GM21723 (cell line): ENCODE data around the gene TCEANC.
"Not testable (repeated sequence)": the region's sequence is repeated elsewhere in the genome, so short reads cannot be mapped to it uniquely, and the experiment has no call there.

Experiments
- ATAC-seq: cut with Tn5 transposase; IDR thresholded peaks from one replicate; pipeline ENCODE4 v1.9.1; 2021; ENCODE audit warnings: mild to moderate bottlenecking, moderate library complexity; ENCODE audit not compliant: unreplicated experiment

TCEANC gene

DNA sequence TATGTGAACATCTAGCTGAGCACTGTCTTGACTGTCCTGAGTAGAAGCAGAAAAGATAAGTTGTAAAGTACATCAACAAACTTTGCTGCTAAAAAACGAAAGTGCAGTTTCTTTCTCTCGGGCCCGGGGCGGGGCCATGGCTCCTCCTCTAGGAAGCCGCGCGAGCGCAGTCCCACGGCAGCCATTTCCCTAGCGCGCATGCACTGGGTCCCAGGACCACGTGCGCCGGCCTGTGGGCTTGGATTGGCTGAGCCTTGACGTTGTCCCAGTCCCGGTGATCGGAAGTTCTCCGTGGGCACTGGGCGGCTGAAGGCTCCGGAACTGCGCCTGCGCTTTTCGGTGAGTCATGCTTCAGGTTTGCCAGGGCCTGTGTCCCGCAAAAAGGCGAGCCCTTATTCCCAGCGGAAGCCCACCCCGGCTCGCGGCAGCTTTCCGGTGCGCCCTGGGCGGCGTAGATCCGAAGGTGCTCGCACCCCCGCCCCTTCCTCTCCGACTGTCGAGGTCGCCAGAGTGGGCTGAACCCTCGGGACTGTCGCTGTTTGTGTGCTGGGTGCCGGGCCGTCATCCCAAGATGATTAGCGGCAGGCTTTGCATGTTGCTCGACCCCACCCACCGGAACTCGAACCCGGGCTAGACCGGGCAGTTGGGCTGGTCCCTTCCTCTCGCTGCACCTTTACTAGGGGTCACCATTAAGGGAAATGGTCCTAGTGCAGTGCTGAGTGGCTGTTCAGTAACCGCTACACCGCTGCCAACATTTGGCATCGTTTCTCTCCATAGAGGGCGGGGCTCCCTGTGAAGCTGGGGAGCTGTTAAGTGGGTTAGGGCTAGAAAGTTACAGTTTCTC, at the start of gene TCEANC:
TCEANC (plus strand) TSS at position 292 of the 844 bp plus-strand sequence. CDS start 9,368 bp downstream, outside the sequence.
- peak; percentile 97 for ATAC-seq

DNA sequence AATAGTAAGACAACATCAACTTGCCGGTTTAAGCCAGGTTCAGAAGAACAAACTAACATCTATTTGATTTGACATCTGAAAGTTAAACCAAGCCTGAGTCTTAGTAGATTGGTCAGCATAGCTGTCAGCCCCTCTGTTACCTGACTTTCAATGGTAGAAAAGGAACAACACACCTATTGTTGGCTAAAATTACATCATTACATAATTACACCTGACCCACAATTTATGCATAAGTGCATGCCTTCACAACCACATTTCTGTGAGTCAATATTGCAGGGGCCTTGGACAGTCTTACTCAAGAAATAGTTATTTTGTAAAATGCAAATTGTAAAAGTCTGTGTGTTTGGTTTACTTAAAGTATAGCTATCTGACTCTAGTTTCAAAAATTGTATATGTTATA, 47.3 kb upstream of the TCEANC start:
- ATAC-seq = no peak

GRCh38 chrX:13607331-13607995, 45.5 kb upstream of the TCEANC start:
- no peak for ATAC-seq

DNA sequence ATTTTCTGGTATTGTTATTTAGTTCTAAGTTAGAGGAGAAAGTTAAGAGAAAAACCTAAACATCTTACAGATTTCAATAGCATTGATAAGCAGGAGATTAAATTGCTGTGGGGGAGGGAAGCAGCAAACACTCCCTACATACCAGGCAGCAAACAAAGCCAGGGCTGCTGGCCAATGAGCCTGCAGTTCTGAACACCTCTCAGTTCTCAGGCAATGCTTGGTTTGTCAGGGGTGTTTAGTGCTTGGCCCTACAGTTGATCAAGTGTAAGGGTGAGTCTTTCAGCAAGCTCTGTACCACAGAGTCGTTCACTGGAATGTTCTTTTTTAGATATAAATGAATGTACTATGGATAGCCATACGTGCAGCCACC, 45.0 kb upstream of the TCEANC start:
- no peak for ATAC-seq

DNA sequence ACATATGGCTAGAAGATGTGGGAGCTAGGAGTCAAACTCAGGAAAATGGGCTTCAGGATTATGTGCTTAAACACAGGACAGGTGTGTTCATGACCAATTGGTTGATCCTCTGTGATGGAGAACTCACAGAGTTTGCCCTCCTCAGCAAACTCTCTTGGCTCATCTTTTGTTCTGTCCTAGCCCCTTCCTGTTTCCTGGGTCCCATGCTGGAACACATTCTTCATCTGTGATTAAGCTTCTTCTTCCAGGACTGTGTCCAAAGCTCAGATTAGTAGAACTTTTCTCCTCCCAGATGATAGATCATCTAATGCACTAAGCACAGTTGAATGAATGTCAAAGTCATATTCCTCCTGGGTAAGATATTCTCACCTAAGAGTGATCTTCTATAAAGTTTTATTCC, 38.8 kb upstream of the TCEANC start:
- no peak for ATAC-seq

DNA sequence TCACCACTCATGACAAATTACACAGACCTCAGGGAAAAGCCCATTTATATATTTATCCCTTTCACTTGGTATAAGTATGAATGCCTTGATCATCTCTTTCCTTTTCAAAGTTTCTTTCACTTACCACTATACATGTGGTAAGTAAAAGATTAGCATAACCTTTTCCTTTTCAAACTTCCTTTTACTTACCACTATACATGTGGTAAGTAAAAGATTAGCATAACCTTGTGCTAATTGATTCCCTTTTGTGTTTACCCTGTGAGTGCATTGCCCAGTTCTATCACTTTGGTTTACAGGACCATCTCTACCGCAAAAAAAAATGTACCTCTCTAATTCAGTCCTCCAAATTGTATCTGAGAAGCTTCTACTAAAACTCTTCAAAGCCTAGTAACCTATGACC, 32.7 kb upstream of the TCEANC start:
- no peak for ATAC-seq

DNA sequence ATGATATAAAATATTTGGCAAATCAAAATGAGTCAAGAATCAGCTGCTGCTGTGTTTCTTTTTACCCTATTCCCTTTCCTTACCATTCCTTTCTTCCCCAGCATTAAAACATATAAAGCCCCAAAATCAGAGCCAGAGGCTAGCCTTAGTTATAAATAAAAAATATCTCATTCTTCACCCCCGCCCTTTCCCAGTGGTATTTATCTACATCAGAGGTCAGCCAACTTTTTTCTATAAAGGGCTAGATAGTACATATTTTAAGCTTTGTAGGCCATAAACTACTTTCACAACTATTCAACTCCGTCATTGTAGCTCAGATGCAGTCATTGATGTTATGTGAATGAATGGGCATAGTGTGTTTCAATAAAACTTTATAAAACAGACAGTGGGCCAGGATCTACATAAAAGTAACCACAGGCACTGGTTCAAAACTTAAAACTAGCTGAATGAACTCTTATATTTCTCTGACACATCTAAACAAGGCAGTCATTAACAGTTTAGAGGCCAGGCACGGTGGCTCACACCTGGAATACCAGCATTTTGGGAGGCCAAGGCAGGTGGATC, 30.5 kb upstream of the TCEANC start:
- no peak for ATAC-seq

GRCh38 chrX:13627306-13627705, 25.6 kb upstream of the TCEANC start:
- ATAC-seq = no peak

DNA sequence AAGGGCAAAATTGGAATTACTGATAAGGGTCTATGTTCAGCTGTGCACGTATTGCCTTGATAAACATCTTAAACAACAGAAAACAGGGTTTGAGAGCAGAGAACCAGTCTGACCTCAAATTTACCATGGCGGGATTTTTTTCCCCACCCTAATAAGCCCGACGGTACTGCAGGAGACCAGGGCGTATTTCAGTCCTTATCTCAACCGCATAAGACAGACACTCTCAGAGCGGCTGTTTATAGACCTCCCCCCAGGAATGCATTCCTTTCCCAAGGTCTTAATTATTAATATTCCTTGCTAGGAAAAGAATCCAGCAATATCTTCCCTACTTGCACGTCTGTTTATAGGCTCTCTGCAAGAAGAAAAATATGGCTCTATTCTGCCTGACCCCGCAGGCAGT, 15.7 kb upstream of the TCEANC start:
- not testable (repeated sequence) for ATAC-seq

GRCh38 chrX:13638021-13638420, 14.9 kb upstream of the TCEANC start:
- no peak for ATAC-seq

DNA sequence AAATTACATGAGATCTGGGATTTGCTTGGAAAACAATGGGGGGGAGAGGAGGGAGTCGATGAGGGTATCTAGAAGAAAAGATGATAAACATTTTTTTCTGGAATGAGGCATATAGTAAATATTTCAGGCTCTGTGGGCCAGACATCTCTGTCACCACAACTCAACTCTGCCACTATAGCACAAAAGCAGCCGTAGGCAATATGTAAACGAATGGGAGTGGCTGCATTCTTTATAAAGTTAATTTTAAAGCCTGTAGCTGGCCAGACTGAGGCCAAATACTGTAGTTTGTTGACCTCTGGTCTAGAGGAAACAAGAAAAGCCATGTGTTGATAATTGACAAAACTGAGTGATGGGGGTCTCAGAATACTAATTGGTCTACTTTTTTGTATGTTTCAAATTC, 14.1 kb upstream of the TCEANC start:
- no peak for ATAC-seq

DNA sequence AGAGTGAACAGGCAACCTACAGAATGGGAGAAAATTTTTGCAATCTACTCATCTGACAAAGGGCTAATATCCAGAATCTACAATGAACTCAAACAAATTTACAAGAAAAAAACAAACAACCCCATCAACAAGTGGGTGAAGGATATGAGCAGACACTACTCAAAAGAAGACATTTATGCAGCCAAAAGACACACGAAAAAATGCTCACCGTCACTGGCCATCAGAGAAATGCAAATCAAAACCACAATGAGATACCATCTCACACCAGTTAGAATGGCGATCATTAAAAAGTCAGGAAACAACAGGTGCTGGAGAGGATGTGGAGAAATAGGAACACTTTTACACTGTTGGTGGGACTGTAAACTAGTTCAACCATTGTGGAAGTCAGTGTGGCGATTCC, 11.3 kb upstream of the TCEANC start:
- ATAC-seq = not testable (repeated sequence)

DNA sequence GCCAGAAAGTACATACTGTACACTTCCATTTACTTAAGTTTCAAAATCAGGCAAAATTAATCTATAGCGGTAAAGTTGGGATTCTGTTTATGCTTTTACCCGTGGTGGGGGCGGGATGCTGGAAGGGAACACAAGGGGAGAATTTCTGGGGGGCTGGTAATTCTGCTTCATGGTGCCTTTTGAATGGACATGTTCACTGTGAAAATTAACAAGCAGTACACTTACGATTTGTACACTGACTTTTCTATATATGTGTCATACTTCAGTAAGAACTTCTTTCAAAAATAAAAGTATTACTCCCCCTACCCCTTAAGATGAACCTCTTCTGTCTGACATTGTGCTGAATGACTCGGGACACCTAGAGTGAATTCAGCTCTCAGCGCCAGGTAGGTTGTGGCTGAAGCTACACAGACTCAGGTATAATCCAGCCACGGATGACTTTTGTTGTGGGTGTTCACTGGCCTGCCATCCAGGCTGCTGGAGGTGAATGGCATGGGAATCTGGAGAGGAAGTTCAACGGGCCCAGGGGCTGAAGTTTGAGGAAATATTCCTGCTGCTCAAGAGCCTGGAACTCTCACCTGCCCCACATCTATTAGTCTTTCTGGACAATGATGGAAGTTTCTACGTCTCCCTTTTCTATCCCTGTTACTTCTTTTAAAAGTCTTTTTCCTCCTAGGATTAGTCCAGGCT, 7.3 kb upstream of the TCEANC start:
- no peak for ATAC-seq

DNA sequence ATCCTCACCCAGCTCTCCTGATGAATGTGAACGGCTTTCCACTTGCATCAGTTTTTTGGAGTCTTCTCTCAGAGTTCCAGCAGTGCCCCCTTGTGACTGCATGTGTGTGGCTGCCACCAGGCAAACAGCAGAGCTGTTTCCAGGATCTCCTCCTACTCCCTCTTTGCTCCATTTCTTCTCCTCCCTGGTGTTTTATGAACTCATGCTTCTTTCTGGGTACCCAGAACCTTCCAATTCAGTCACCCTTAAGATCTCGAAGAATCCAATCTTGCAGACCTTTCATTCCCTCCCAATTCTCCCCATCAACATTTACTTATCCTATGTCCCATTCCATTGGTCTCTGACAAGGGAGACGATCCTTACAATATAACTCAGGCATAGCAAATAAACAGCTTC, 6.8 kb upstream of the TCEANC start:
- no peak for ATAC-seq

GRCh38 chrX:13647709-13648212, 5.2 kb upstream of the TCEANC start:
- no peak for ATAC-seq

GRCh38 chrX:13648336-13648735, 4.6 kb upstream of the TCEANC start:
- not testable (repeated sequence) for ATAC-seq

- ATAC-seq = no peak
Observed at GRCh38 chrX:13649838-13650237, 3.1 kb upstream of the TCEANC start.

- no peak for ATAC-seq
Observed at GRCh38 chrX:13650318-13650717, 2.6 kb upstream of the TCEANC start.

GRCh38 chrX:13651150-13651549, 1.8 kb upstream of the TCEANC start:
- no peak for ATAC-seq

- no peak for ATAC-seq
Observed at GRCh38 chrX:13652287-13652793, 601 bp upstream of the TCEANC start.

DNA sequence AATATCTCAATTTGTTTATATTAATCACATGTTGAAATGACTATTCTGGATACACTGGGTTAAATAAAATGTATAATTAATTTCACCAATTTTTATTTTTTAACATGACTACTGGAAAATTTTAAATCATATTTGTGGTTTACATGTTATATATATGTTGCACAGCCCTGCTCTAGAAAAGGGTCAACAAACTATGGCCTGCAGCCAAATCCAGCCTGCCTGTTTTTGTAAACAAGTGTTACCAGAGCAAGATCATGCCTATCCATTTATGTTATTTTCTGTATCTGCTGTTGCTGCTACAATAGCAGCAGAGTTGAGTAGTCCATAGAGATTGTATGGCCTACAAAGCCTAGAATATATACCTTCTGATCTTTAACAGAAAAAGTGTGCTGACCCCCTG, 1.2 kb downstream of the TCEANC start:
- no peak for ATAC-seq
